NOMO-1 treated with DMSO at 0.1 percent for 48 hours (cell line): ENCODE data around the gene RAD51B.

Source experiments
- DNase-seq: peaks from one replicate; lab custom pipeline; 2025; ENCODE audit not compliant: unreplicated experiment; lab: John Stamatoyannopoulos, UW

RAD51B gene

GRCh38 chr14:68578597-68578996 lies 759.0 kb downstream of the RAD51B start:
- DNase-seq = no peak

- no peak for DNase-seq
These were observed 760.6 kb downstream of the RAD51B start for GRCh38 chr14:68580096-68580645.

- no peak for DNase-seq
These were observed 761.1 kb downstream of the RAD51B start for GRCh38 chr14:68580671-68581070.

- no peak for DNase-seq
These were observed 764.1 kb downstream of the RAD51B start for GRCh38 chr14:68583548-68584280.

GRCh38 chr14:68584786-68585185 lies 765.2 kb downstream of the RAD51B start:
- no peak for DNase-seq

- no peak for DNase-seq
These were observed 766.1 kb downstream of the RAD51B start for GRCh38 chr14:68585690-68586089.

GRCh38 chr14:68586896-68587751 lies 767.5 kb downstream of the RAD51B start:
- DNase-seq = no peak

- no peak for DNase-seq
These were observed 768.4 kb downstream of the RAD51B start for GRCh38 chr14:68587931-68588330.

GRCh38 chr14:68589447-68590200 lies 770.0 kb downstream of the RAD51B start:
- DNase-seq = no peak

GRCh38 chr14:68590201-68590522 lies 770.6 kb downstream of the RAD51B start:
- no peak for DNase-seq

- DNase-seq = no peak
These were observed 772.2 kb downstream of the RAD51B start for GRCh38 chr14:68591786-68592185.

GRCh38 chr14:68592948-68593556 lies 773.5 kb downstream of the RAD51B start:
- DNase-seq = no peak

GRCh38 chr14:68593806-68594536 lies 774.4 kb downstream of the RAD51B start:
- DNase-seq = peak; percentile 63

GRCh38 chr14:68594737-68595380 lies 775.3 kb downstream of the RAD51B start:
- no peak for DNase-seq

GRCh38 chr14:68596211-68596610 lies 776.6 kb downstream of the RAD51B start:
- no peak for DNase-seq

- no peak for DNase-seq
These were observed 777.1 kb downstream of the RAD51B start for GRCh38 chr14:68596701-68597100.

GRCh38 chr14:68598089-68598488 lies 778.5 kb downstream of the RAD51B start:
- DNase-seq = no peak

- peak; percentile 82 for DNase-seq
These were observed 779.3 kb downstream of the RAD51B start for GRCh38 chr14:68598621-68599447.
